Coronary artery (tissue), 2 donors: ENCODE data around the gene CDK16.

ENCODE experiments used
- DNase-seq: peaks from one replicate; pipeline ENCODE4 v3.0.0-alpha.2; 2017; ENCODE audit warnings: low spot score
- H3K27ac ChIP-seq, 2 donors: fragments of 200-600 bp; sonication (generic); one replicate each; pipeline ENCODE4 v1.5.1; 2016 to 2019
- H3K4me3 ChIP-seq: fragments of 200-600 bp; sonication (generic); 2 replicates; pipeline ENCODE4 v1.5.1; 2016; ENCODE audit warnings: mild to moderate bottlenecking, moderate library complexity
- TF ChIP-seq, protein P1 (sequence below): fragments of 200-600 bp; sonication (generic); IDR thresholded peaks from one replicate; pipeline ENCODE4 v1.5.1; 2019; ENCODE audit warnings: antibody characterized with exemption

The CDK16 gene

DNA sequence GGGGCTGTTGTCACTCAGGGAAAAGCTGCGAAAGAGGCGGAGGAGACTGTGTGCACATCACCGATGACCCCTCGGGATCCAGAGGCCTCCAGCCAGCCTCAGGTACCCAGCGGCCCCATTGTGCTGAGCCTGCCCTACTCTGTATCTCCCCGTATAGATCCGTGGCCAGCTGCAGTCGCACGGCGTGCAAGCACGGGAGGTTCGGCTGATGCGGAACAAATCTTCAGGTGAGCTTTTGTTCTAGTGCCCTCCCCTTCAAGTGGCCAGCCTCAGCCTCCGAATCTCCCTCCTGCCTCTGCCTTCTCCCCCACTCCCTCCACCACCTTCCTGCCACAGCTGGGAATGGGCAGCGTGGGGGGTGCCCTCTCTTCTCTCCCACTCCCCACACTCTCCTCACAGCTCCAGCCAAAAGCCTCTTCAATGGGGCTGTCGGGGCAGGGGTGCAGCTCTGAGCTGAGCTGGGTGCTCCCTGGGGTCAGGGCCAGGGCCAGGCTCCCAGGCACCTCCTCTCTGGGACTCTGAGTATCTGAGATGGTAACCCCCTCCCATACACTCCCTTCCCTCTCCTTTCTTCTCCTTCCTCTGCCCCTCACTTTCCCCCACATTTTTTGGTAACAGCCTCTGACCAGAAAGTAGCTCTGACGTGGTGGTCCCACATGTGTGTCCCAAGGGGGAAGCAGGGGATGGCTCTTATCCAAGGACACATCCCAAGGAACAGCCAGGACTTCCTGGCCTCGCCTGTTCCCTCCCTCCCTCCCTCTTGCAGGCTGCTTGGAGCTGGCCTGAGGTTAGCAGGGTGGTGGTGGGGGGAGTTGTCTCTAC lies 45.3 kb upstream of the CDK16 start:
- Histone ChIP-seq H3K27ac (no peak overlapping the region), H3K4me3 (no peak overlapping the region)
- DNase-seq, result no peak
- TF ChIP-seq, protein P1, sequence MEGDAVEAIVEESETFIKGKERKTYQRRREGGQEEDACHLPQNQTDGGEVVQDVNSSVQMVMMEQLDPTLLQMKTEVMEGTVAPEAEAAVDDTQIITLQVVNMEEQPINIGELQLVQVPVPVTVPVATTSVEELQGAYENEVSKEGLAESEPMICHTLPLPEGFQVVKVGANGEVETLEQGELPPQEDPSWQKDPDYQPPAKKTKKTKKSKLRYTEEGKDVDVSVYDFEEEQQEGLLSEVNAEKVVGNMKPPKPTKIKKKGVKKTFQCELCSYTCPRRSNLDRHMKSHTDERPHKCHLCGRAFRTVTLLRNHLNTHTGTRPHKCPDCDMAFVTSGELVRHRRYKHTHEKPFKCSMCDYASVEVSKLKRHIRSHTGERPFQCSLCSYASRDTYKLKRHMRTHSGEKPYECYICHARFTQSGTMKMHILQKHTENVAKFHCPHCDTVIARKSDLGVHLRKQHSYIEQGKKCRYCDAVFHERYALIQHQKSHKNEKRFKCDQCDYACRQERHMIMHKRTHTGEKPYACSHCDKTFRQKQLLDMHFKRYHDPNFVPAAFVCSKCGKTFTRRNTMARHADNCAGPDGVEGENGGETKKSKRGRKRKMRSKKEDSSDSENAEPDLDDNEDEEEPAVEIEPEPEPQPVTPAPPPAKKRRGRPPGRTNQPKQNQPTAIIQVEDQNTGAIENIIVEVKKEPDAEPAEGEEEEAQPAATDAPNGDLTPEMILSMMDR, result no peak

DNA sequence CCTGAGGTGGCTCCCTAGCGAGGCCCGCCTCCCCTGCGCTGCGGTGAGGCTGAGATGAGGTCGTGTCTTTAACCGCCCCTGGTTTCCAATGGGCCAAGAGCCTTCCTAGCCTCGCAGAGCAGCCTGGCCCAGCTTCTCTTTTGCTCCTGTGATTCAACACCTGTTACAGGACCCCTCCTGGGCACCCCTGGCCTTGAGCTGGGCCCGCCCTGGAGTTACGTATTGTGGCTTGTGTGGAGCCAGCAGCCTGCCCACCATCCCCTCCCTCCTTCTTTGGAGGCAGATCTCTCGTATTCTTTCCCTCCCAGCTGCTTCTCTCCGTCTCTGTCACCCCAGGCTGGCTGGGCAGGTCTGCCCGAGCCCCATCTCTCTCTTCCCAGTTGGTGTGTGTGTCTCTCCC lies 44.1 kb upstream of the CDK16 start:
- DNase-seq, result no peak
- Histone ChIP-seq H3K27ac (no peak overlapping the region), H3K4me3 (no peak overlapping the region)
- TF ChIP-seq, protein P1, result no peak

DNA sequence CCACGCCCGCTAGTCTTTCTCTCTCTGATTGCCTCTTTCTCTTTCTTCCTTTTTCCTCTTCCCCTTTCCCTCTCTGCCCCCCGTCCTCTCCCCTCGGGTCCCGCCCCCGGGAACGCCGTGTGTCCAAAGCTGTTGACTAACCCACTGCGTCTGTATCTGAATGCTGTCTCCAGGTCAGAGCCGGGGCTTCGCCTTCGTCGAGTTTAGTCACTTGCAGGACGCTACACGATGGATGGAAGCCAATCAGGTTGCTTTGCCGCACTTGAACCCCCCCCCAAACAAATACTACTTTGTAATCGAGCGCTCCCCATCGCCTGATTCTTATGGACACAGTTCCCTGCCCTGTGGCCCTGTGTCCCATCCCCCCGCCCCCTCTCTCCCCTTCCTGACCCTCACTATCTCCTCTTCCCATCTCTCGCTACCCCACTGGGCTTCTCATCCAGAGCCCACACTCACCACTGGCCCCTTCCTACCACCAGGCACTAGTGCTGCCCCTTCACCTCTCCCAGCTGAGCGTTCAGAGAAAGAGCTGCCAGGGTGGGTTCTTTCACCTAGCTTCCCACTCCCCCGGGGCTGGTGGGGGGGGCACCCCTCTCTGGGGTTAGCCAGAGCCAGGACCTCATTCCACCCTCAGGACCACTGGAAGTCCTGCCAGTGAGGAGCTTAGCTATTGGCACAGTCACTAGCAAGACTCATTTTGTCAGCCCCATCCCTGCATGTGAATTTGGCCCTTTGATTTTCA lies 43.5 kb upstream of the CDK16 start:
- no peak overlapping the region for H3K4me3 ChIP-seq
- DNase-seq, result no peak
- no peak overlapping the region for H3K27ac ChIP-seq
- TF ChIP-seq, protein P1, result no peak

DNA sequence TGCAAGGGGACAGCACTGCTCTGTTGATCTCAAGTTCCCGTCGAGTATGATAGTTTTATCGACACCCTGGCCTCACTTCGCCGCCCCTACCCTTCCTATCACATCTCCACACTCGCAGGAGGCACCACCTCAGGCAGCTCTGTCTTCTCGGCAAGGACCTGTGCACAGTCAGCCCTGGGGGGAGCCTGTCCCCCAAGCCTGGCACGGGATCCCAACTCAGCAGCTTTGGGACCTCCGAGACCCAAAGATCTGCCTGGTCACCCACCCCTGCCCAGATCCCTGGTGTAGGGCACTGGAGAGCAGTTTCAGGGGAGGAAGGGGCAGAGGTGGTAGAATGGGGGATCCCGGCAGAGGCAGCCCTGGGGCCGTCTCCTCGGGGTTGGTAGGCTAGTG lies 42.9 kb upstream of the CDK16 start:
- TF ChIP-seq, protein P1, result no peak
- no peak overlapping the region for H3K27ac ChIP-seq
- no peak overlapping the region for H3K4me3 ChIP-seq
- no peak for DNase-seq

DNA sequence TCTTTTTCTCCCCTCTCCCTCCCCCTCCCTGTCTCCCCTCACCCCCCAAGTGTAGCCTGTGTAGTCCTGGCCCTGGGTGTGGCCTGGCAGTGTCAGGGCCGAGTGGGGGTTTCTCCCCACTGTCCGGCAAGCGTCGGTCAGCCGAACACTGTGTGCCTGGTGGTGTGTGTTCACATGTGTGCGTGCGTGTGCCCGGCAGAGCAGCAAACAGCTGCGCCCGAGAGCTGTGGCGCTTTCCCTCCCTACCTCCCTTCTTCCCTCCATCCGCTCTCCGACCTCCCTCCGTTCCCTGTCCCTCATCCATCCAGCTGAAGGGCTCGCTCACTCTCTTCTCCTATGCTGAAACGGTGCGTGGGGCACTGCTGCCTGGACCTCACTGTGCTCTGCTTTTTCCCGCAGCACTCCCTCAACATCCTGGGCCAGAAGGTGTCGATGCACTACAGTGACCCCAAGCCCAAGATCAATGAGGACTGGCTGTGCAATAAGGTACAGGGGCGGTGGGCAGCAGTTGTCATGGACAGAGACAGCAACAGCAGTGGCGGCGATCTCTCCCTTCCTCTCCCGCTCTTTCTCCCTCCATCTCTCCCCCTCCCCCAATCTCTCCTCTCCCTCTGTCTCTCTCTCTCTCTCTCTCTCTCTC lies 42.3 kb upstream of the CDK16 start:
- Histone ChIP-seq H3K27ac (no peak overlapping the region), H3K4me3 (no peak overlapping the region)
- no peak for DNase-seq
- TF ChIP-seq, protein P1, result no peak

DNA sequence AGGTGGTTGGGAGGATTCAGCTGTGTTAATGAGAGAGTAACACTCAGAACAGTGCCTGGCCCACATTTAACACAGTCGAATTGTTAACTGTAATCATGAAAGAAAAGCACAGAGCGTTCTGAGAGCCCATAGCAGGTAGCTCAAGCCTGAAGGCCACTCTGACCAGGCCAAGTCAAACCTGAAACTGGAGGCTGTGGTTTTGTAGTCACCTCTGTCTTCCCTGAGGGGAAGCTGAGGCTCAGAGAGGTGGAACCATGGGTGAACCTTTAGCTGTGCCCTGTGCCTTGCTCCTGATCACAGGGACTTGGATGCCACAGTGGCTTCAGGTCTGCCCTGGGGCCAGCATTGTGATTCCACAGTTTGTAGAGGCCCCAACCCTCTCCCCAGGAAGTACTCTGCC lies 41.4 kb upstream of the CDK16 start:
- Histone ChIP-seq H3K27ac (no peak overlapping the region), H3K4me3 (no peak overlapping the region)
- no peak for DNase-seq
- TF ChIP-seq, protein P1, result no peak
